Skin epidermis (tissue), 12 donors: ENCODE measurements around the gene HEATR1.
"Not testable (repeated sequence)": the region's sequence is repeated elsewhere in the genome, so short reads cannot be mapped to it uniquely, and the experiment has no call there.

Experiments used
- H3K27ac ChIP-seq, 21 experiments: fragments of 200-600 bp; sonication (generic) in 11 of 21; one replicate each; pipeline ENCODE4 v1.5.0; 2020; ENCODE audit warnings: mild to moderate bottlenecking in 3 of 21, inconsistent platforms in 2 of 21, moderate library complexity in 2 of 21
- H3K4me3 ChIP-seq, 7 experiments: fragments of 200-600 bp; sonication (generic) in 2 of 7; one replicate each; pipeline ENCODE4 v1.5.0; 2020; ENCODE audit warnings: inconsistent platforms in 2 of 7, mild to moderate bottlenecking in 2 of 7, moderate library complexity in 1 of 7

Gene HEATR1

DNA sequence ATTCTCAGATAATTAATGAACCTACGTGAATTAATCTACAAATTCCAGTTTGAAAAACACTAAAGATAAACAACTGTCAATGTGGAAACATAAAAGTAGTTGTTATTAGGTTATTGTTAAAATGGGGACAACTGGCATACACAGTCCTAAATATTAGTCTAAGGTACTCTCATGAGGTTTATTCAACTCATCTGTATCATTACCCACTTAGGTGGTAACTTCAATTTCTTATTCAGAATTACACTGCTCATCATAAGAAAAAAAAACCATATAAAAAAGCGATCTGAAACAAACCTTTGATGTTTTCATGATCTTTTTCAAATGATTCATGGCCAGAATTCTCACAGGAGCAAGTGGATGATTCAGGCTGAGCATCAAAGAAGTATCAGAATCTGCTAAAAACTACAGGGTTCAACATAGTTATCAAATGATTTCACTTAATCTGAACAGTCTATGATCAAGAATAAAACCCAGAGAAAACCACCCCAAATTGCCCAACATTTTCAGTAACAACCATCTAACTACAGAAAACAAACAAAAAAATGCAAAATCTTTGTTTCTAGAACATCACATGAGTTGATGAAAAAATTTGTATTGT, 13.7 kb downstream of the HEATR1 start:
- Histone ChIP-seq H3K27ac (no peak overlapping the region), H3K4me3 (no peak overlapping the region)

DNA sequence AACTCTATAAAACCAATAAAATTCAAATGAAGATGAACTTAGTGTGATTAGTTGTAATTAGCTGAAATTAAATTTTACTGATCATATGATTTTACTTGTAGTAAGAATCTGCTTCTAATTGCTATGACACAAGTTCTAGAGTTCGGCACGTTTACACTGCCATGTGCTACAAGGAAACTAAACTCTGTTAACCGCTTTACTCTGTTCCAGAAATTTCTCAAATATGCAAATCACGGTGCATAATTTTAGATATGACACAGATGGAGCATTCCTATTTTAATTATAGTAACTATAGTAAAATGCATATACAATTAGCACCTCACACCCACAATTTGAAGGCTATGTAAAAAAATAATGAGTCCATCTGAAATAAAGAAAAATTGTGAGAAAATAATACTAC, 14.8 kb downstream of the HEATR1 start:
- Histone ChIP-seq H3K27ac (no peak overlapping the region), H3K4me3 (no peak overlapping the region)

DNA sequence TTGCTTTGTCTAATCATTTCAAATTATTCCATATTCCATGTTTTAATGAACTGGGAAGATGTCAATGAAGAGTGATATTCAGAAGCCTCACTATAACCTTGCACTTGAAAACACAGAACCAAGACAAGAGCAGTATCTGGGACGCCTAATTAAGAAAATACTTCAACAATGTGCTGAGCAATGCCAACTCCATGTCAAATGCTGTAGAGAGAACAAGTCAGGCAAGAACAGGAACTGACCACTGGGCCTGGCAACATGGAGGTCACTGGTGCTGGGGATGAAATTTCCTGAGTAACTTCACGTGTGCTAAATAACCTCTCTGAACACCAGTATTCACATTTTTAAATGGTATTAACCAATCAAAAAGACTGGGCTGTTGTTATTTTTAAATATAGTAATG, 22.8 kb downstream of the HEATR1 start:
- Histone ChIP-seq H3K27ac (no peak overlapping the region), H3K4me3 (no peak overlapping the region)

DNA sequence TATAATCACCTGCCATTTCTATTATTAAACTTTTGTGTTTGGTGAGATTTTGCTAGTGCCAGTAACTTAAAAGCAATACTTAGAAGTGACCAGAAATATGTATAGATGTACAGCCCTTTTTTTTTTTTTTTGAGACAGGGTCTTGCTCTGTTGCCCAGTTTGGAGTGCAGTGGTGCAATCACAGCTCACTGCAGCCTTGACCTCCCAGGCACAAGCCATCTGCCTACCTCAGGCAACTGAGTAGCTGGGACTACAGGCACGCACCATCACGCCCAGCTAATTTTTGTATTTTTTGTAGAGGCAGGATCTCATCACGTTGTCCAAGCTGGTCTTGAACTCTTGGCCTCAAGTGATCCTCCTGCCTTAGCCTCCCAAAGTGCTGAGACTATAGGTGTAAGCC, 23.9 kb downstream of the HEATR1 start:
- H3K4me3 ChIP-seq, H3K27ac ChIP-seq: not testable (repeated sequence)

DNA sequence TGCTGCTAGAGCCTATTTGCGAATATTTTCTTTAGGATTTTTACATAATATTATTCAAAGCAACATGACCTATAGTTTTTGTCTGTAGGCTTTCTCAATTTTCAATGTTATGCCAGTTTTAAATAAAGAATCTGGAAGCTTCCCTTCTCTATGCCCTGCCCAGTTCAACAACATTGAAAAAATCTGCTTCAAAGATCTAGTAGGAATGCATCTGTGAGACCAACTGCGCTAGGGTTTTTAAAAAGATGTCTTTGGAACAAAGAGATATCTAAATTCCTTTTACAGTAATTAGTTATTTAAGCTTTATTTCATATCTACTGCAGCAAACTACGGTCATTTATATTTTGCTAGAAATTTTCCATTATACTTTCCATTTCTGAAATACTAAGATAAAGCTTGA, 25.7 kb downstream of the HEATR1 start:
- Histone ChIP-seq H3K4me3 (no peak overlapping the region), H3K27ac (no peak overlapping the region)

DNA sequence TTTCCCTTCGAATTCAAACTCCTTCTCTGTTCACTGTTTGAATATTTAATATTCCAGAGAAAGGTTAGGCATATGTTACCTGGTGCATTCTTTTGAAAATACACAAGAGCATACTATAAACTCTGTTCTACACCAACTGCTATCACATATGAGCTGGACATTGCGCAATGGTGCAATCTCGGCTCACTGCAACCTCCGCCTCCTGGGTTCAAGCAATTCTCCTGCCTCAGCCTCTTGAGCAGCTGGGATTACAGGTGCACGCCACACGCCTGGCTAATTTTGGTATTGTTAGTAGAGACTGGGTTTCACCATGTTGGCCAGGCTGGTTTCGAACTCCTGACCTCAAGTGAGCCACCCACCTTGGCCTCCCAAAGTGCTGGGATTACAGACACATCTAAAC, 27.3 kb downstream of the HEATR1 start:
- H3K27ac ChIP-seq, H3K4me3 ChIP-seq: not testable (repeated sequence)

DNA sequence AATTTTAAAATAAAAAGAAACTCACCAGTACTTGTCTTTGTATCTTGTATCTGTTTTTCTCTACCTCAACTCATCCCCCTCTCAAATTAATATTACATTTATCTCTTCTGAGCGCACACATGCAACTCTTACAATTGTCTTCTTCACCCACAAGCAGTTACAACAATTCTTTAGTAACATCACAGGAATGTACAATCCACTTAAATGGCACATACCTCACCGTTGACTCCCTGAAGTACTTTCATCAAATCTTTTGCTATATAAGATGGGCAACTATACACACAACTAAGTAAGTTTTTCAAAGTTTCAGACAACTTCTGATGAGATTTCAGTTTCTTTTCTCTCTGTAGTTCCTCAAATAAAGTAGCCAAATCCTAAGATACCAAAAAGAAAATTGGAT, 28.3 kb downstream of the HEATR1 start:
- H3K4me3 ChIP-seq = no peak overlapping the region
- H3K27ac ChIP-seq = no peak overlapping the region

DNA sequence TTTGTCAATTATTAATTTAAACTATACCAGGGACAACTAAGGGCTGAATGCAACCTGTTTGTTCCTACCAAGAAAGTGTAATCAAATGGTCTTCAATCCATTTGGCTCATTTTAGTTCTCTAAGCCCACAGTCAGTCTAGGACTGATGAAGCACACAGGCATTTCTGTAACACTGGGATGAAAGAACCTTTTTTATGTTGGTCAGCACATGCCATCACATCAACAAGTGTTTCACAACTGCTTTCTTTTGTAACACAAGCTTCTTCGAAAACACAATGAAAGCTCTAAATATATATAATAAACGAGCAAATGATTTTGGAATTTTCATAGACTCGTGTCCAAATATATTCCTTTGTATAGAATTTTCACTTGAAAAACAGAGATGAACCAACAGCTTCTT, 28.8 kb downstream of the HEATR1 start:
- no peak overlapping the region for H3K27ac ChIP-seq
- H3K4me3 ChIP-seq = no peak overlapping the region

DNA sequence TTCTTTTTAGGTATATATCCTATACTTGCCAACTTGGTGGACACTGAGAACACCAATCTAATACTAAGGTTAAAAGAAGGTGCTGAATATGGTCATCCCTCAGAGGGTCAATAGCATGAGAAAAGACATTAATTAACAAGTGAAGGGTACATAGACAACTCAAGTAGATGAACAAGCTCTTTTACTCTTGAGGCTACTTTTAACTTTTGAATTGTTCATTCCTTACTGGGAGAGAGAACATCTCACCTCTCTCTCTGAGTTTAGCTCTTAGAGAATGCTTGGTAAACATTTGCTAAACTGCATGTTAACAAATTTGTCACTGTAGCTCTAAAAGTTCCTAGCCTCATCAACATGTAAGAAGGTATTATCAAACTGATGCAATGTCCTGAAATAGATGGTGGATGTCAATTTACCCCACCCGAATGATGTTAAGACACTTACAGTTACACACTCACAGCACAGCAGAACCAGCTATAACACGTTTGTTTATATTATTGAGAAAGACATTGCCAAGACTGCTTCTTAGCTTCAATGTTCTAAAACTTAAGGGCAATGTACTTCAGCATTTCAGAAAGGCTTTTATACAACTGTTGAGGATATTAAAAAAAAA, 35.9 kb downstream of the HEATR1 start:
- Histone ChIP-seq H3K4me3 (no peak overlapping the region), H3K27ac (no peak overlapping the region)

DNA sequence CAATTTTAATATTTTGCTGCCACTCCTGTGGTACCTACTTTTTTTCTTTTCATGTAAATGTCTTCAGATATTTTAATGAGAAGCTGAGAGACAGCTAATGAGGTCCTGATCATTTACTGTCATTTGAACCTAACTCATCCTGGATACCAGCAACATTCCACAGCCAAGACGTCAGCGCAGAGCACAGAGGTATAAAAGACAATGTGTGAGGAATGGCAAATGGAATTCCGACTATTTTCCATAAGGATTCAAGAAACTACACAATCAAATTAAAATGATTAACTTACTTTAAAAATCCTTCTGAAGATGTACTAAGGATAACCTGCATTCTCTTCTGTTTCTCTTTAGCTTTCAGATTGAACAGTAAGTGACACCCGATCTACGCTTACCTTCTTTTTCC, 38.8 kb downstream of the HEATR1 start:
- Histone ChIP-seq H3K27ac (no peak overlapping the region), H3K4me3 (no peak overlapping the region)

DNA sequence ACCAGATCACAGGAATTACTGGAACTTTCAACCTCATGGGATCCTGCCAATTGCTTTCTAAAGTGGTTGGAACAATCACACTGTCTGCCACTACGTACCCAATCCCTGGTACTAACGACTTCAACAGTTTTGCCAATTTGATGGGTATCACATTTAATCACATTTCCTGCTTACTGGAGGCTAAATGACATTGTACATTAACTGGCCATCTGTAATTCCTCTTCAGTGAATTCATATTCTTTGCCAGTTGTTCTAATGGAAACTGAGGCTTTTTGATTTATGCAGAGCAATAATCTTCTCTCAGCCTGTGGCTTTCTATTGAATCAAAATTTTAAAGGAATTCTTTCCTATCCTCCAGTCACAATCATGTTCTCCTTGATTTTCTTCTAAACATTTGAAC, 42.3 kb downstream of the HEATR1 start:
- no peak overlapping the region for H3K4me3 ChIP-seq
- H3K27ac ChIP-seq = no peak overlapping the region

DNA sequence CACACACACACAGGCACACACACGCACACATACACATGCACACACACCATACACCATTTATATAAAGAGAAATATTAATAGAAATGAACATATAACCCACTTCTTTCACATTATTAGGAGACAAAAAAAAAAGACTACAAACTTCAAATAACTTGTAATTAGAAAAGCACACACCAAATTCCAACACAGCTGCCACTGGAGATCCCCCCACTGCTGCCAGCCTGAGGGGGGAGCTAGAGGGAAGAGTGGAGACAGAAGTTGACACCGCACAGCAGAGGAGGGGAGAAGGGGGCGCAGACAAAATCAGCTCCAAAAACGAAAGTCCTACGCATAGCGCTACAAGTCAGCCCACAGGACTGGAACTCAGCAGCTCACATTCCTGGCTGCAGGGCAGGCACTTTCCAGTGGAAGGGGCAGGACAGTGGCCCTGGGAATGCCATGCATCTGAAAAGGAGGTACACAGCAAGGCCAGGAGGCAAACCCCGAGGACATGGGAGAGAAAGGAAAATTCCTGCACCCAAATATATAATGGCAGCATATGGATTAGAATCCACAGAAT, 44.0 kb downstream of the HEATR1 start:
- no peak overlapping the region for H3K27ac ChIP-seq

DNA sequence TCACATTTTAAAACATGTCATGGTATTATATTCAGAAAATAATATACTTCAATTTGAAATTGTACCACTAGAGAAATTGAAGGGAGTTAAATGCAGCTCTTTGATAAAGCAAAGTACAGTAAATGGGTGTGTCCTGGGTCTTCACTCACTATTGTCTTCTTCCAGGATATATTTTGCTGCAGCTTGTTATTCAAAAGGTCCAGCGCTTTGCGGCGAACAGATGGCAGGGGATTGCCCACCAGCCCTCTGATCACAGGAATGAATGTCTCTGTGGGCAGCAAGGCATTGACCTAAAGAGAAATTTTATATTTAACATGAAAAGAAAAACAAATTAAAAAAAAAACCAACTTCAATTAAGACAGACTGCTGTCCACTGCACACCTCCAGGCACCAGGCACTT, 45.5 kb downstream of the HEATR1 start:
- H3K27ac ChIP-seq = no peak overlapping the region
- no peak overlapping the region for H3K4me3 ChIP-seq

More for the DNA sequence above, 44.0 kb downstream of the HEATR1 start:
- no peak overlapping the region for H3K4me3 ChIP-seq

DNA sequence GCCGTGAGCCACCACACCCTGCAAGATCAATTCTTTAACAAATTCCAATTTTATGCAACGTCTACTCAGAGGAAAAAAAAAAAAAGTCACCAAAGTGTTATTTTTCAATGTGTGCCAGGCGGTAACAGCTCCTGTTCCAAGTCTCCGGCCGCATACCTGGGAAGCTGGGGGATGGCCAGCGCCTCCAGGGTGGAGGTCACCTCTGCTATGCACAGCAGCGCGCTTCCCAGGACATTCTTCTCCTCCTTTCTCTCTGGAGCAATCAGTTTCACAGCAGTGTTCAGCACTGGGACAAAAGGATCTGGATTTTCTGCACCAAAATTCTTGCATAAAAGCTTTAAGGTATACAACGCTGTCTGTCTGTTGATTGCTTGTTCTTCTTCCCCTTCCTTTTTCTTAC, 46.2 kb downstream of the HEATR1 start:
- H3K27ac ChIP-seq = no peak overlapping the region
- no peak overlapping the region for H3K4me3 ChIP-seq

DNA sequence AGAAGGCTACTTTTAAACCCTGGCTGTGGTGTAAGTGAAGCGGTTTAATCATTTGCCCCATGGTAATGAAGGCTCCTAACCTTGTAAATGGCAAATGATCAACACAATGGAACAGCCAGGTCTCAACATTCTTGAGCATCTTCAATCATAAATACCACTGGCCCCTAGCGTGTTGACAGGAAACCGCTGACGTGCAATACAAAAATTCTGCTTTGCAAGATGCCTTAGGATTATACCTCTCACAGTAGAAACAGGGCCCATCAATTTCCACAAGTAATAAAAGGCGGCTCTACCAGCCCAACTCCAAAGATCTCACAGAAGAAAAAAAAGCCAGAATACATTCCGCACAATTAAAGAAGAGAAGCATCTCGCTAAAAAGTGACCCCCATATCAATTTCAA, 47.7 kb downstream of the HEATR1 start:
- Histone ChIP-seq H3K4me3 (no peak overlapping the region), H3K27ac (no peak overlapping the region)

DNA sequence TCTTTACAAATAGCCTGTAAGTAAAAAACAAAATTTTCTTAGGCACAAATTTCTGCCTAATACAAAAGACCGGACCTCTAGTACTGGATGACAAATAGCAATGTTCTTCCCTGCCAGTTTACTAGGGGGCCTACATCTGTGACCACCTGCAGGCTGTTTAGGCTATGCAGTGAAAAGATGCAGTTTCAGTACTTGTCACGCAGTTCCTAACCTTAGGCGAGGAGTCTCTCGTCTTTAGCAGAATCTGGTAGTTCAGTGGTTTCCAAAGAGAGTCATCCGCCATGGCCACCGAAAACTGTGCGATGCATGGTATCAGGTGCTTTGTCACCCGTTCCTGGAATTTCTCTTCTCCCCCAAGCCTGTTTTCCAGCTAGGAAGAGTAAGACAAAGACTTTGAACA, 50.9 kb downstream of the HEATR1 start:
- Histone ChIP-seq H3K27ac (no peak overlapping the region), H3K4me3 (no peak overlapping the region)

DNA sequence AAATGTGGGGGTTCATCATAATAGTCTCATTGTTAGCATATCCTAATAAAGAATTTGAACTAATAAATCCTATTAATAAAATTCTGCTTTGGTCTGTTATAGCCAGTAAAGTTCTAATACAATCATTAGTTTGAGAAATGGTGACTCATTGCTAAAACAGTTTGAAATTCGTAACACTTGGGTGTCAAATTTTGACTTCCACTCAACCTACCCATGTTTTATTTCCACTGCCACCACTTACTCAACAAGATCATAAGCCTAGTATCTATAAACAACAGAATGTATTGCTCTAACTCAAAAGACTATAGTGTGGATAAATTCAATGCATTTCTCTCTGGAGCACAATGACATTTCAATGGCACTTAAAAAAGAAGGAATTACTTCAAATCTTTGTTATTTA, 51.4 kb downstream of the HEATR1 start:
- Histone ChIP-seq H3K4me3 (no peak overlapping the region), H3K27ac (no peak overlapping the region)

DNA sequence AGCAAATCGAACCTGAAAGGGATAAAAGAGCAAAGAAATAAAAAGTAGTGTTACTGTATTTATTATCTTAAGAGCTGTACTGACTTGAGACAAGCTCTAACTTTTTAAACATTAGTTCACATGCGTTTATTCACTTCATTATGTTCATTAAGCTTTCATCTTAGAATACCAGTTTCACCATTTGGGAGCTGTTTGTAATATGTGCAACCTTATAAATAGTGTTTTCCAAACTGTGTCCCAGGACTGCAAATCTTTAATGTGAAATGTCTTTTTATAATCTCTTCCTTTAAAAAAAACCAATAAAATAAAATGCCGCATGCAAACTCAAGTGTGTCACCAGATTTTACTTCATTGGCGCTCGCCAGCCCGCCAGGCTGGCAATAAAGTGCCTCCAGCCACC, 52.2 kb downstream of the HEATR1 start:
- Histone ChIP-seq H3K4me3 (no peak overlapping the region), H3K27ac (no peak overlapping the region)

DNA sequence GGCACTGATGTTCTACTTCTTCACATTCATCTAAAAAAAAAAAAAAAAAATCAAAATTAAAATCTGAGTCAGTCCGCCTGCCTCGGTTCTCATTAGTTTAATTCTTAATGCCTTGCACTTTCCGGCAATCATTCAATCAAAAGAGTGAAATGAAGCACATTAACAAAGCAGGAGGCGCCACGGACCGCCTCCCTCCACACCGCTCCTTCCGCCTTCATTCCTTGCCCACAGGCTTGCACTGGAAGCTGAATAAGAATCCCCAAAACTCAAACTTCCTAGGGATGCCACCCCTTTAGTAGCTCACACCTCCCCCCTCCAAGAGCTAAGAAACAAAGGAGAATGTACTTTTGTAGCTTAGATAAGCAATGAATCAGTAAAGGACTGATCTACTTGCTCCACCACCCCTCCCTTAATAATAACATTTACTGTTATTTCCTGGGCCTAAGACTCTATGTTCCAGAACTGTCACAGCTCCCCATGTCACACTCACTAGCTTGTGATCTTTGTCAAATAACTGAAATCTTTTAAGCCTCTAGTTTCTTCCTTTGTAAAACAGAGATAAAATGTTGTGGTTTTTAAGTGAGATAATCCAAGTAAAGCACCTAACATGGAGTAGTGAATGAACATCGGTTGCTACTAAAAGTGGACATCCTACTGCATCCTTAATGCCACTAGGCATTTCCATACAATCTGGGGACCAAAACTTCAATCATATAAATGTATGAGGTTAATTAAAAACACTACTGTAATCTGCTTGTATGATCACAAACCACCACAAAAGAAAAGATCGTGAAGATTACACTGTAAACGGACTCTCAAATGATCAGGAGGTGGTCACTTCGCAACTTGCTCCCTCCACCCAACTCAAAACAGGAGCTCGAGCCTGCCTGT, 53.1 kb downstream of the HEATR1 start:
- Histone ChIP-seq H3K4me3 (no peak overlapping the region), H3K27ac (no peak overlapping the region)

DNA sequence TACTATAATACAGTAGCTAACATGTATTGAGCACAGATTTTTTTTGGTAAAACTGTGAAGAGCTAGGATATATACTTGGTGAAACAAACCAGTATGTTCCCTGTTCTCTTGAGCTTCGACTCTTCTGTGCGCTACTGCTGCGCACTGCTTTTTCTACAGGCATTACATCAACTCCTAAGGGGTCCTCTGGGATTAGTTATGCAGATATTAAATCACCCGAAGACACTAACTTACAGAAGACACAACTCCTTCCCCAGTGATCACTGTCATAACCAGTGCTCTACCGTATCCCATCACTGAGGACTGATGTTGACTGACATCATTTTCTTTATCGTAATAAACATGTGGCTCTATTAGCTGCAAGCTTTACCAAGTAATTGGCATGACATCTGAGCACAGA, 55.9 kb downstream of the HEATR1 start:
- no peak overlapping the region for H3K27ac ChIP-seq
- no peak overlapping the region for H3K4me3 ChIP-seq

DNA sequence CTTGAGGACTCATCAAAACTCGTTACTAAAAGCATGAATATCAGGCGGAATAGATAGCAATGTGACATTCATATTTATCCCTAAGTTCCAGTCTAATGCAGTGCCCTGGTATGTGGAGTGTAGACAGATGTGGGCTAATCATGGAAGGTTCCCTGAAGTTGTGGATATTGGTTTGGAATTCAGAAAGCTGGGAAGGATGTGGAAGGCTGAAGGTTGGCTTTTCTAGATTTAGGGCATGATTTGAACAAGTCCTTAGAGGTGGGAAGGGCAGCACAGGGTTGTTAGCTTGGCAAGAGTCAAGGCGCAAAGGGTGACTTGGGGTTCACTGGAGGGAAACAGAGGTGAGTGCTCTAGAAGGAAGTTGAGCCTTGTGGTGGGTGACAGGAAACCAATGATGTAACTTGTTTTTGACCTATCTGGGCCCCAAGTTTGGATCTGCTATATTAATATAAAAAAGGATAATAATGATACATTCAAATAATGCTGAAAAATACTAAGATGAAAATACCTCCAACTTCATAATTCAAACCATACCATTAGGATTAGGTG, 58.6 kb downstream of the HEATR1 start:
- no peak overlapping the region for H3K4me3 ChIP-seq
- H3K27ac ChIP-seq = no peak overlapping the region
